Loucy (cell line): ENCODE results near the gene NCKAP5.

ENCODE experiments used
- H2AFZ ChIP-seq: fragments of 200-600 bp; sonication (generic); 2 replicates; pipeline ENCODE4 v1.6.0; 2016; ENCODE audit warnings: antibody characterized with exemption, mild to moderate bottlenecking, low read length, moderate library complexity
- H3F3A ChIP-seq: fragments of 200-600 bp; 2 replicates; pipeline ENCODE4 v1.6.0; 2016; ENCODE audit warnings: antibody characterized with exemption, low read depth, mild to moderate bottlenecking
- H3K27me3 ChIP-seq: fragments of 200-600 bp; sonication (generic); 2 replicates; pipeline ENCODE4 v1.6.1; 2014; ENCODE audit warnings: low read length, mild to moderate bottlenecking; ENCODE audit not compliant: insufficient read depth, poor library complexity, severe bottlenecking
- H3K36me3 ChIP-seq: fragments of 200-600 bp; sonication (generic); 2 replicates; pipeline ENCODE4 v1.6.1; 2016; ENCODE audit warnings: low read length; ENCODE audit not compliant: insufficient read depth
- H3K4me1 ChIP-seq: fragments of 200-600 bp; sonication (generic); 2 replicates; pipeline ENCODE4 v1.5.1; 2014; ENCODE audit warnings: low read length, mild to moderate bottlenecking; ENCODE audit not compliant: insufficient read depth, poor library complexity, severe bottlenecking
- H3K4me2 ChIP-seq: fragments of 200-600 bp; sonication (generic); 2 replicates; pipeline ENCODE4 v1.6.0; 2014; ENCODE audit warnings: antibody characterized with exemption, low read length, low read depth, mild to moderate bottlenecking; ENCODE audit not compliant: poor library complexity, severe bottlenecking
- H3K4me3 ChIP-seq: fragments of 200-600 bp; sonication (generic); 2 replicates; pipeline ENCODE4 v1.5.1; 2014; ENCODE audit warnings: low read length, mild to moderate bottlenecking, mixed read lengths; ENCODE audit not compliant: poor library complexity, severe bottlenecking
- H3K79me2 ChIP-seq: fragments of 200-600 bp; sonication (generic); 2 replicates; pipeline ENCODE4 v1.6.1; 2014; ENCODE audit warnings: low read length; ENCODE audit not compliant: insufficient read depth
- H3K9ac ChIP-seq: fragments of 200-600 bp; sonication (generic); 2 replicates; pipeline ENCODE4 v1.6.0; 2014; ENCODE audit warnings: mild to moderate bottlenecking, low read depth, low read length, moderate library complexity; ENCODE audit not compliant: poor library complexity, severe bottlenecking
- H3K9me2 ChIP-seq: fragments of 200-600 bp; sonication (generic); replicated peaks from 2 replicates; pipeline ENCODE4 v1.6.1; 2016; ENCODE audit warnings: low read depth, low read length, mixed read lengths
- H3K9me3 ChIP-seq: fragments of 200-600 bp; sonication (generic); 2 replicates; pipeline ENCODE4 v1.6.1; 2014; ENCODE audit warnings: mild to moderate bottlenecking, antibody characterized with exemption, low read length, low read depth; ENCODE audit not compliant: insufficient read depth
- H4K20me1 ChIP-seq: fragments of 200-600 bp; sonication (generic); 2 replicates; pipeline ENCODE4 v1.6.0; 2014; ENCODE audit warnings: antibody characterized with exemption, low read length, mild to moderate bottlenecking; ENCODE audit not compliant: insufficient read depth, poor library complexity, severe bottlenecking
- CTCF ChIP-seq: fragments of 200-600 bp; sonication (generic); conservative IDR thresholded peaks from 2 replicates; pipeline ENCODE4 v1.5.1; 2014; ENCODE audit warnings: mild to moderate bottlenecking, antibody characterized with exemption, low read length
- EZH2phosphoT487 ChIP-seq: fragments of 200-600 bp; IDR thresholded peaks from 2 replicates; pipeline ENCODE4 v1.6.1; 2018; ENCODE audit warnings: antibody characterized with exemption, mild to moderate bottlenecking, moderate library complexity, borderline replicate concordance

The NCKAP5 gene

GRCh38 chr2:132633635-132634034 is 934.6 kb downstream of the NCKAP5 start:
- H3K4me3 ChIP-seq = no peak overlapping the region
- H3K4me1 ChIP-seq = no peaks in the 10 kb centered on the region
- H3K9me2 ChIP-seq = no peaks in the 10 kb centered on the region
- no peak overlapping the region for H3K4me2 ChIP-seq
- H3K79me2 ChIP-seq = no peaks in the 10 kb centered on the region
- H3K9me3 ChIP-seq = 0 out of 2 replicates have a peak, but pooled peaks cover 4% of the 10 kb centered on the region
- H3K36me3 ChIP-seq = no peaks in the 10 kb centered on the region
- no peaks in the 10 kb centered on the region for H3F3A ChIP-seq
- no peak for TF ChIP-seq CTCF
- no peak overlapping the region for H3K9ac ChIP-seq
- no peaks in the 10 kb centered on the region for H4K20me1 ChIP-seq
- H2AFZ ChIP-seq = no peak overlapping the region
- no peaks in the 10 kb centered on the region for H3K27me3 ChIP-seq

- H3K27me3 ChIP-seq = no peaks in the 10 kb centered on the region
- no peak overlapping the region for H3K4me3 ChIP-seq
- no peaks in the 10 kb centered on the region for H3K4me1 ChIP-seq
- H3K9ac ChIP-seq = no peak overlapping the region
- no peaks in the 10 kb centered on the region for H4K20me1 ChIP-seq
- no peak overlapping the region for H3K4me2 ChIP-seq
- H3K79me2 ChIP-seq = no peaks in the 10 kb centered on the region
- TF ChIP-seq EZH2phosphoT487 = no peak
- TF ChIP-seq CTCF = no peak
- H3K9me2 ChIP-seq = no peaks in the 10 kb centered on the region
- H3K9me3 ChIP-seq = 0 out of 2 replicates have a peak, but pooled peaks cover 4% of the 10 kb centered on the region
- H3F3A ChIP-seq = no peaks in the 10 kb centered on the region
- H3K36me3 ChIP-seq = no peaks in the 10 kb centered on the region
- no peak overlapping the region for H2AFZ ChIP-seq
Measured at GRCh38 chr2:132632000-132632649, 936.1 kb downstream of the NCKAP5 start.

GRCh38 chr2:132627536-132627935 is 940.7 kb downstream of the NCKAP5 start:
- no peak for TF ChIP-seq CTCF
- Histone ChIP-seq H3K36me3 (no peaks in the 10 kb centered on the region), H2AFZ (no peak overlapping the region), H3K9ac (no peak overlapping the region), H3K9me3 (0 out of 2 replicates have a peak, but pooled peaks cover 4% of the 10 kb centered on the region), H3F3A (no peaks in the 10 kb centered on the region), H4K20me1 (no peaks in the 10 kb centered on the region), H3K4me2 (no peak overlapping the region), H3K79me2 (no peaks in the 10 kb centered on the region), H3K9me2 (no peaks in the 10 kb centered on the region), H3K4me3 (no peak overlapping the region), H3K27me3 (no peaks in the 10 kb centered on the region), H3K4me1 (no peaks in the 10 kb centered on the region)
